GM13976 (cell line): ENCODE data around the gene KCNS1.

Experiments
- DNase-seq: peaks from one replicate; pipeline ENCODE4 v3.0.0; 2012; ENCODE audit warnings: low spot score
- CTCF ChIP-seq: IDR thresholded peaks from 2 replicates; pipeline ENCODE4 v1.5.1; 2012; ENCODE audit warnings: borderline replicate concordance, mild to moderate bottlenecking; ENCODE audit not compliant: insufficient read depth; ENCODE audit errors: extremely low read depth, missing control alignments, control extremely low read depth
- in situ Hi-C: fragments of 300-500 bp; cut with MboI; formaldehyde crosslinking; loops from one replicate; pipeline ENCODE4 v1.12.0; 2022; ENCODE audit warnings: low sequenced_read_pairs, mixed read lengths, inconsistent platforms; ENCODE audit not compliant: unreplicated experiment

Gene KCNS1

GRCh38 chr20:45085867-45086266, 15.1 kb downstream of the KCNS1 start:
- no peak for TF ChIP-seq CTCF
- no peak for DNase-seq
- in situ Hi-C loops, result no loop called here

- no peak for DNase-seq
- in situ Hi-C loops, result no loop called here
- TF ChIP-seq CTCF, result no peak
Measured at GRCh38 chr20:45085289-45085688, 15.6 kb downstream of the KCNS1 start.

- in situ Hi-C loops, result no loop called here
- no peak for TF ChIP-seq CTCF
- no peak for DNase-seq
Measured at GRCh38 chr20:45083127-45083526, 17.8 kb downstream of the KCNS1 start.

GRCh38 chr20:45082468-45082867, 18.5 kb downstream of the KCNS1 start:
- in situ Hi-C loops, result no loop called here
- TF ChIP-seq CTCF, result no peak
- no peak for DNase-seq

- no peak for TF ChIP-seq CTCF
- DNase-seq, result no peak
Measured at GRCh38 chr20:45080867-45081624, 19.9 kb downstream of the KCNS1 start.

GRCh38 chr20:45077559-45077958, 23.4 kb downstream of the KCNS1 start:
- no peak for DNase-seq
- no peak for TF ChIP-seq CTCF
- in situ Hi-C loops, result no loop called here

More at GRCh38 chr20:45080867-45081624, 19.9 kb downstream of the KCNS1 start:
- in situ Hi-C loops, result no loop called here
